HG02759 (cell line): ENCODE measurements around the gene GBE1.

Experiments
- ATAC-seq: cut with Tn5 transposase; IDR thresholded peaks from one replicate; pipeline ENCODE4 v1.9.1; 2021; ENCODE audit warnings: mild to moderate bottlenecking, moderate library complexity; ENCODE audit not compliant: unreplicated experiment

GBE1 gene

DNA sequence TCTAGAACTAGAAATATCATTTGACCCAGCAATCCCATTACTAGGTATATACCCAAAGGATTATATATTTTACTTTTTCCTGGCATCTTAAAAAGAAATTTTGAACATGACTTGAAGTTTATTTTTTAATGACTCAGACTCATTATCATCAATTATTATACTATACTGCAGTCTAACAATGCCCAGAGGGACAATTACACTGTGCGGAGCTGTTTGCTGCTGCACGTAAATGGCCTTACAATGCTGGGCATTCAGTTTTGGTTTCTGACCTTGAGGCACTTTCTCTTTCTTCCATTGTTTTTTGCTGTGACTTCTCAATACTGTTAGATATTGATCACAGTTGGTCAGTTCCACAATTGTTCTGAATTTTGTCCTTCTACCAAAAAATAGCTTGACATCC lies 128.8 kb downstream of the GBE1 start:
- ATAC-seq, result no peak

GRCh38 chr3:81624756-81625155 lies 136.7 kb downstream of the GBE1 start:
- no peak for ATAC-seq

DNA sequence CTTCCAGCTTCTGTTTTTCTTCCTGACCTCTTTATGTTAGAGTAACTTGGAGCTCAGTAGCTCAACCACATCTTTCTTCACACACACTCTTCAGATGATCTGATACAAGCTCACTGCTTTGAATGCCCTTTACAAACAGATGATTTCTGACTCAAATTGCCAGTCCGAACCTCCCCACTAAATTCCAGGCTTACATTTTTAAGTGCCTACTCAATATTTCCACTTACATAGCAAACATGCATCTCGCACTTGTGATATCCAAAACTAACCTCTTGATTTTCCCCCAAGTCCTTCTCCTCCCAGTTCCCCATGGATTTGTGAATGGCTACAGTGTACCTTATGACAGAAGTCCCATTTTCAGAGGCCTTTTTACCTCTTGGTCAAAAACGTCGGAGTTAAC lies 139.1 kb downstream of the GBE1 start:
- no peak for ATAC-seq

DNA sequence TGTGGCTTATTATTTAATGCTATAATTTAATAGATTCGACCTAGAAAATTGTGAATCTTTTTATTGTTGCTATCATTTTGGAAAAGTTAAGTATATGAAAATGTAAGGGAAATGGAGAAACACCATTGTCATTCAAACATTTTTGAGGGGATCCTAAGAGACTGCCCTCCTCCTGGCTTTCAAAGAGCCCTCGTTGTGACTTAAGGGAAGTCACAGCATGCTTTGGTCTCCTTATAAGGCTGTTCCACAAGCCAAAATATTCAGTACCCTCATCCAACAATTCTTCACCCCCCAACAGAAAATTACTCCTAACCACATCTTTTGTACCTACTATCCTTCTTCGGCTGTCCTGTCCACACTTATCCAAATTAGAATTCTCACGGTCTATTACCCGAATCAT lies 140.2 kb downstream of the GBE1 start:
- ATAC-seq, result no peak

GRCh38 chr3:81620849-81621248 lies 140.6 kb downstream of the GBE1 start:
- no peak for ATAC-seq

DNA sequence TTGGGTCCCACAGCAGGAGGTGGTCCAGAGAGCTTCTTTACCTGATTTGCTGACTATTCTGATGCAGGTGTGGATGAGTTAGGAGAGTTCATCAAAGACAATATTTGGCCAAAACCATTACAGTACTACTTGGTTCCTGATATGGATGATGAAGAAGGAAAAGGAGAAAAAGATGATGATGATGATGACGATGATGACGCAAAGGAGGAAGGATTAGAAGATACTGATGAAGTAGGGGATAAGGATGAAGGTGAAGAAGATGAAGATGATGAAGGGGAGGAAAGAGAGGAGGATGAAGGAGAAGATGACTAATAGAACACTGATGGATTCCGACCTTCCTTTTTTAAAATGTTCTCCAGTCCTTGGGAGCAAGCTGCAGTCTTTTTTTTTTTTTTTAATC lies 148.7 kb downstream of the GBE1 start:
- ATAC-seq, result no peak

GRCh38 chr3:81602781-81603180 lies 158.7 kb downstream of the GBE1 start:
- ATAC-seq, result no peak

DNA sequence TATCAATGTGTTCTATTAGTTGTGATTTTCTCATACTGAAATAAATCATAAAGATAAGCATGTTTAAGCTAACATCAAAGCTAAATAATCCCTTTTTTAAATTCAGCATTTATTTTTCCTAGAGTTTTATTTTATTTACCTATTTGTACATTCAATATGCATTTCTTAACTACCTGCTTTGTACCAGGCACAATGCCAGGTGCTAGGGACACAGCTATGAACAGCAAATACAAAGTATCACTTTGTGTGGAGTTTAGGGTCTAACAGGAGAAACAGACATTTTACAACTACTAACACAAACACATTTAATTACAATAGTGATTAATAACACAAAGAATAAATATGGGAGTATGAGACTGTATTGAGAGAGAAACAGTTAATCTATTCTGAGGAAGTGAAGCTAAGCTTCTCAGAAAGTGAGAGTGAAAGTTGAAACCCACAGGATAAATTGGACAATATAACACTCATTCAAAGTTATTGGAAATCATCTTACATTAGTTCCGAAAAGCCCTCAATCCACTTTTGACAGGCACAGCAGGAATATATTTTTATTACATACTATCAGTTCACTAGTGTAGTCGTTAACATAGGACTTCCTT lies 159.6 kb downstream of the GBE1 start:
- ATAC-seq, result no peak

- no peak for ATAC-seq
Observed at GRCh38 chr3:81592101-81592500, 169.3 kb downstream of the GBE1 start.

DNA sequence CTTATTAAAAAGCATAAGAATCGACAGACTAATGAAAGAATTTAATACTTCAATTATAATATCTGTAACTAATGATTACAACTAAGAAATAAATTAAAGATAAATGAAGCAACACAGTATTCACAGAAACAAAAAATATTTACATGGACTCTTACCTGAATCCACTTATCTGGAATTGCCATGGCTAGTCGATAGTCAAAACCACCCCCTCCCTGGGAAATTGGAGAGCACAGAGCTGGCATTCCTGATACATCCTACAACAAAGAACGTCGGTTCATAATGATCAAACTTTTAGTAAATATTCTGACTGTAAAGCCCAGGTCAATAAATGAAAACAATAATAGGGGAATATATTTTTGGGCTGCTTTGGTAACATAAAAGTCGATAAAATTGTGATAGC lies 175.5 kb downstream of the GBE1 start:
- ATAC-seq, result no peak

- no peak for ATAC-seq
Observed at GRCh38 chr3:81585056-81585455, 176.4 kb downstream of the GBE1 start.

DNA sequence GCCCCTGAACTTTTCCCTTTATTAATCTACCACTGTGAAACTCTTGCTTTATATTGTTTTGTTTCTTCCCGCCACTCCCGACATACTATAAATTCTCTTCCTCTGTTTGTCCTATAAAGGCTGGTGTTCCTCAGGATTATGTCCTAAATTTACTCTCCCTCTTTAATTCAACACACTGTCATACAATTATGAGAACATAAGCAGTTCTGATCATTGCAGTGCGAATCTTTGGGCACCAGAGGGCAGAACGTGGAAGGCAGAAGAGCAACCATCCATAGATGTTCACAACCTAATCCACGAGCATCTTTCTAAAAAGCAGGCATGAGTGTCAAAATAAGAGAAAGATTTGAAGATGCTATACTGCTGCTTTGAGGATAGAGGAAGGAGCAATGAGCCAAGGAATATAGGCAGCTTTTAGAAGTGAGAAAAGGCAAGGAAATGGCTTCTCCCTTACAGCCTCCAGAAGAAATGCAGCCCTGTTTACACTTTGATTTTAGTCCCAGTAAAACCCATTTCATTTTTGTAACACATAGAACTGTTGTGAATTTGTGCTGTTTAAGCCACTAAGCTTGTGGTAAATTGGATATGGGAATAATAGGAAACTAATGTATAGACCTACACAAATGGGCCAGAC lies 179.4 kb downstream of the GBE1 start:
- ATAC-seq, result peak; percentile 83

GRCh38 chr3:81580355-81580754 lies 181.1 kb downstream of the GBE1 start:
- no peak for ATAC-seq

DNA sequence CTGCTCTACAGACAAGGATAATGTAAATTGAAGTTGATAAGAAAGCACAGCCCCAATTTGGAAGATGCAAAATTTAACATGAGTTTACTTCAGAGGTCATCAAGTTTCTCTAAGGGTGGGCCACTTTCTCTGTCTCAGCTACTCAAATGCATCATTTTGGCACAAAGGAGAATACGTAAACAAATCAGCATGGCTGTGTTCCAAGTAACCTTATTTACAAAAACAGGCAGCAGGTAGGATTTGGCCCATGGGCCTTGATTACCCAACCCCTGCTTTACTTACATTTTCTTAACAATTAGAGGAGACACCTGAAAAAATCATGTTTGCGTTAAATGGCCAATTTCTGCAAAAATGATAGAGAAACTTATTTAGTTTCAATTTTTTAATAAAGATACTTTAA lies 181.7 kb downstream of the GBE1 start:
- ATAC-seq, result no peak

- no peak for ATAC-seq
Observed at GRCh38 chr3:81572201-81572756, 189.2 kb downstream of the GBE1 start.

DNA sequence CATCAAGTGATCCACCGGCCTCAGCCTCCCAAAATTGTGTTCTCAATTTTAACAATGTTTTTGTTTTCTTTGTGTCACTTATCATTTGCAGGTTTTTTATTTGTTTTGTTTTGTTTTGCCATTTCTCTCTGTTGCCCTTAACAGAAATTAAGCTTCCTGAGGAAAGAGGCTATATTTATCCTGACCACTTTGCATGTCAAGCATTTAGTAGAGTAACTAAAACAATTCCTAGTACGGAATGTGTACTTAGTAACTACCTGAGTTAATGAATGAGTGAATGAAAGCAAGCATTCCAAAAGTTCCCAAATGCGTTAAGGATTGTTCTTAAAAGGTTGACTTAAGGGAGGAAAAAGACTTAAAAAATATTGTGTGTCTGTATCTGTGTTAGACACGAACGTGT lies 193.1 kb downstream of the GBE1 start:
- ATAC-seq, result no peak

- ATAC-seq, result no peak
Observed at GRCh38 chr3:81565041-81565440, 196.4 kb downstream of the GBE1 start.

- no peak for ATAC-seq
Observed at GRCh38 chr3:81558106-81558505, 203.3 kb downstream of the GBE1 start.

GRCh38 chr3:81554801-81555200 lies 206.6 kb downstream of the GBE1 start:
- ATAC-seq, result no peak

DNA sequence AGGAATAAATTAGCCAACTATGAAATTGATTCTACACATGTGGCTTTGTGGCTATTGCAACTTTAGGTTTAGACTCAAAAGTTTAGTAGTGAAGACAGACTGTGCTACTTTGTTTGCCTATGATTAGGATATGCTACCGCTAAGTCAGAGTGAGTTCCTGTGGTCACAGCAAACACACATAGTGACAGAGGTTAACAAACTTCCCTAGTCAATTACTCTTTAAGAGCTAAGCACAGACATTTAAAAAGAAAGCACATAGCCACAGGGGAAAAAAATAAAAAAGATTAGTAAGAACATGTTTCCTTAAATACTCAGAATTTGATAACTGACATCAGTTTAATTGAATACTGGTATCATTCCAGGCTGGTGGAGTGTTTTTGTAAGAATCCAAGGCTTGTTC lies 207.1 kb downstream of the GBE1 start:
- peak; percentile 71 for ATAC-seq

GRCh38 chr3:81550415-81550814 lies 211.0 kb downstream of the GBE1 start:
- ATAC-seq, result no peak

DNA sequence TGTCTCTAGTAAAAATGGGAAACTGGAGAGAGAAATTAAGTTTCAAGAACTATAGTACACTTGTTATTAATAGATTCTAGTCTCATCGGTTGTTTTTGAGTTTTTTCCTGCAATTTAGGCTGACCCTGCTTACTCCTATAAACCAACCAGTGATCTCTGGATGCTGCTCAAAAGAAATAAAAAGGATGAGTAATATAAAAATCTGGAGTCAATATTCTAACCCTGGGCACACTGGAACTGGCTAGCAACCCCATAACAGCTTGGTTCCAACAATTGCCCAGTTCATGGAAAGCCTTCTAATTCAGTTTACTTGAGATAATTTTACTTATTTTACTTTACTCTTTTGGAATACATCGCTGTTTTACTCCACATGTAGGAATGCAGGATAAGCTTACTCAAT lies 211.6 kb downstream of the GBE1 start:
- ATAC-seq, result no peak

- no peak for ATAC-seq
Observed at GRCh38 chr3:81549388-81549787, 212.1 kb downstream of the GBE1 start.
